ENCODE data around the gene LLCFC1. TPM values are rescaled to one million over a fixed set of nuclear protein-coding genes. Genes with fewer than 3 reads are reported as not detected.

The LLCFC1 gene
- total and polyA plus RNA-seq, 2 experiments from 2014 or later: not detected

DNA sequence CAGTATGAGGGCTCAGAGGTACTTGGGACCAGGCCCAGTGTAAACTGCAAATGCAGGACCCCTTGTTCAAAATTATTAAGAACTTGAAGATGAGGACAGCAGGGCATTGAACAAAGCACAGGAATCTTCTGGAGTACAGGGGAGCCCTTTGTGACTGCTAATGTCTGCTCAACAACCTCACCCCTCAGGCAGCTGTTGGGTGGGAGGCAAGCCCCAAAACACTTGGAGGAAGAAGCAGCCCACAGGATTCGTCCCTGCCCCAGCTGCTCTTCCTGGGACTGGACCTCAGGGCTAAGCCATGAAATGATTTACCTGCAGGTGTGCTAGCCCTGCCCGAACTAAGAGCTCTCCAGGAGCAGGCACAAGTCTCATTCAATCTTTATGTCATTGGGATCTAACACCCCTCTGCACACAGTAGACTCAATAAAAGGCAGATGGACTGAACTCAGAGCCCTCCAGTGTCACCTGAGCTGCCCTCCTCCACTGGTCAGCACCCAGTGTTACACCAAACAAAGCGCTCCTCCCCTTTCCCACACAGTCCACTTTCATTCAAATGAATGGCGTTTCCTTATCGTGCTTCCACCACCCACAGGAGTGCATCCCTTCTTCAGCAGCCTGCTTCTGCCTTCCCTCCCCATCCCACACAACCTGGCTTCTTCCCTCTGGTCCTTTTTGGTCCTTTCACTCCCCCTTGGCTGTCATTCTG, 6.7 kb upstream of the LLCFC1 start:
- Histone ChIP-seq H2AFZ (peak overlapping the region; percentile 43; the same call in 1 of the 2 replicates), H3K4me2 (no peak overlapping the region), H3K36me3 (ENCODE audit: insufficient read depth) (no peaks in the 10 kb centered on the region), H4K20me1 (replicated peaks; ENCODE audit: insufficient read depth) (no peaks in the 10 kb centered on the region), H3K4me3 (no peak overlapping the region), H3K27me3 (ENCODE audit: insufficient read depth) (no peaks in the 10 kb centered on the region), H3K4me1 (ENCODE audit: insufficient read depth) (no peaks in the 10 kb centered on the region), H3K79me2 (replicated peaks; ENCODE audit: insufficient read depth) (no peaks in the 10 kb centered on the region), H3K27ac (ENCODE audit: low read depth) (no peak overlapping the region), H3K9me2 (ENCODE audit: insufficient read depth) (no peaks in the 10 kb centered on the region), H3F3A (replicated peaks; ENCODE audit: low read depth) (no peaks in the 10 kb centered on the region)
- DNase-seq (ENCODE audit: low spot score): no peak
- TF ChIP-seq, protein P1, sequence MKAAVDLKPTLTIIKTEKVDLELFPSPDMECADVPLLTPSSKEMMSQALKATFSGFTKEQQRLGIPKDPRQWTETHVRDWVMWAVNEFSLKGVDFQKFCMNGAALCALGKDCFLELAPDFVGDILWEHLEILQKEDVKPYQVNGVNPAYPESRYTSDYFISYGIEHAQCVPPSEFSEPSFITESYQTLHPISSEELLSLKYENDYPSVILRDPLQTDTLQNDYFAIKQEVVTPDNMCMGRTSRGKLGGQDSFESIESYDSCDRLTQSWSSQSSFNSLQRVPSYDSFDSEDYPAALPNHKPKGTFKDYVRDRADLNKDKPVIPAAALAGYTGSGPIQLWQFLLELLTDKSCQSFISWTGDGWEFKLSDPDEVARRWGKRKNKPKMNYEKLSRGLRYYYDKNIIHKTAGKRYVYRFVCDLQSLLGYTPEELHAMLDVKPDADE (IDR thresholded peaks at IDR 0.05): no peak
- TF ChIP-seq CREB1 (CRISPR knock-in tag; IDR thresholded peaks at IDR 0.05; ENCODE audit: low read depth) (no peak), STAT1 (IDR thresholded peaks at IDR 0.05; ENCODE audit: unreplicated experiment) (no peak), ZNF331 (CRISPR knock-in tag; IDR thresholded peaks at IDR 0.05; ENCODE audit: low read depth) (no peak), ZNF114 (CRISPR knock-in tag; IDR thresholded peaks at IDR 0.05) (no peak), POLR2AphosphoS5 (IDR thresholded peaks at IDR 0.05; ENCODE audit: low read depth) (no peak), EZH2 (IDR thresholded peaks at IDR 0.05; ENCODE audit: low read depth, unreplicated experiment) (no peak), NANOG (IDR thresholded peaks at IDR 0.05; ENCODE audit: borderline replicate concordance) (no peak), EZH2phosphoT487 (IDR thresholded peaks at IDR 0.05; ENCODE audit: unreplicated experiment) (no peak), JUNB (IDR thresholded peaks at IDR 0.05; ENCODE audit: unreplicated experiment) (no peak)
- TF ChIP-seq, protein P2, sequence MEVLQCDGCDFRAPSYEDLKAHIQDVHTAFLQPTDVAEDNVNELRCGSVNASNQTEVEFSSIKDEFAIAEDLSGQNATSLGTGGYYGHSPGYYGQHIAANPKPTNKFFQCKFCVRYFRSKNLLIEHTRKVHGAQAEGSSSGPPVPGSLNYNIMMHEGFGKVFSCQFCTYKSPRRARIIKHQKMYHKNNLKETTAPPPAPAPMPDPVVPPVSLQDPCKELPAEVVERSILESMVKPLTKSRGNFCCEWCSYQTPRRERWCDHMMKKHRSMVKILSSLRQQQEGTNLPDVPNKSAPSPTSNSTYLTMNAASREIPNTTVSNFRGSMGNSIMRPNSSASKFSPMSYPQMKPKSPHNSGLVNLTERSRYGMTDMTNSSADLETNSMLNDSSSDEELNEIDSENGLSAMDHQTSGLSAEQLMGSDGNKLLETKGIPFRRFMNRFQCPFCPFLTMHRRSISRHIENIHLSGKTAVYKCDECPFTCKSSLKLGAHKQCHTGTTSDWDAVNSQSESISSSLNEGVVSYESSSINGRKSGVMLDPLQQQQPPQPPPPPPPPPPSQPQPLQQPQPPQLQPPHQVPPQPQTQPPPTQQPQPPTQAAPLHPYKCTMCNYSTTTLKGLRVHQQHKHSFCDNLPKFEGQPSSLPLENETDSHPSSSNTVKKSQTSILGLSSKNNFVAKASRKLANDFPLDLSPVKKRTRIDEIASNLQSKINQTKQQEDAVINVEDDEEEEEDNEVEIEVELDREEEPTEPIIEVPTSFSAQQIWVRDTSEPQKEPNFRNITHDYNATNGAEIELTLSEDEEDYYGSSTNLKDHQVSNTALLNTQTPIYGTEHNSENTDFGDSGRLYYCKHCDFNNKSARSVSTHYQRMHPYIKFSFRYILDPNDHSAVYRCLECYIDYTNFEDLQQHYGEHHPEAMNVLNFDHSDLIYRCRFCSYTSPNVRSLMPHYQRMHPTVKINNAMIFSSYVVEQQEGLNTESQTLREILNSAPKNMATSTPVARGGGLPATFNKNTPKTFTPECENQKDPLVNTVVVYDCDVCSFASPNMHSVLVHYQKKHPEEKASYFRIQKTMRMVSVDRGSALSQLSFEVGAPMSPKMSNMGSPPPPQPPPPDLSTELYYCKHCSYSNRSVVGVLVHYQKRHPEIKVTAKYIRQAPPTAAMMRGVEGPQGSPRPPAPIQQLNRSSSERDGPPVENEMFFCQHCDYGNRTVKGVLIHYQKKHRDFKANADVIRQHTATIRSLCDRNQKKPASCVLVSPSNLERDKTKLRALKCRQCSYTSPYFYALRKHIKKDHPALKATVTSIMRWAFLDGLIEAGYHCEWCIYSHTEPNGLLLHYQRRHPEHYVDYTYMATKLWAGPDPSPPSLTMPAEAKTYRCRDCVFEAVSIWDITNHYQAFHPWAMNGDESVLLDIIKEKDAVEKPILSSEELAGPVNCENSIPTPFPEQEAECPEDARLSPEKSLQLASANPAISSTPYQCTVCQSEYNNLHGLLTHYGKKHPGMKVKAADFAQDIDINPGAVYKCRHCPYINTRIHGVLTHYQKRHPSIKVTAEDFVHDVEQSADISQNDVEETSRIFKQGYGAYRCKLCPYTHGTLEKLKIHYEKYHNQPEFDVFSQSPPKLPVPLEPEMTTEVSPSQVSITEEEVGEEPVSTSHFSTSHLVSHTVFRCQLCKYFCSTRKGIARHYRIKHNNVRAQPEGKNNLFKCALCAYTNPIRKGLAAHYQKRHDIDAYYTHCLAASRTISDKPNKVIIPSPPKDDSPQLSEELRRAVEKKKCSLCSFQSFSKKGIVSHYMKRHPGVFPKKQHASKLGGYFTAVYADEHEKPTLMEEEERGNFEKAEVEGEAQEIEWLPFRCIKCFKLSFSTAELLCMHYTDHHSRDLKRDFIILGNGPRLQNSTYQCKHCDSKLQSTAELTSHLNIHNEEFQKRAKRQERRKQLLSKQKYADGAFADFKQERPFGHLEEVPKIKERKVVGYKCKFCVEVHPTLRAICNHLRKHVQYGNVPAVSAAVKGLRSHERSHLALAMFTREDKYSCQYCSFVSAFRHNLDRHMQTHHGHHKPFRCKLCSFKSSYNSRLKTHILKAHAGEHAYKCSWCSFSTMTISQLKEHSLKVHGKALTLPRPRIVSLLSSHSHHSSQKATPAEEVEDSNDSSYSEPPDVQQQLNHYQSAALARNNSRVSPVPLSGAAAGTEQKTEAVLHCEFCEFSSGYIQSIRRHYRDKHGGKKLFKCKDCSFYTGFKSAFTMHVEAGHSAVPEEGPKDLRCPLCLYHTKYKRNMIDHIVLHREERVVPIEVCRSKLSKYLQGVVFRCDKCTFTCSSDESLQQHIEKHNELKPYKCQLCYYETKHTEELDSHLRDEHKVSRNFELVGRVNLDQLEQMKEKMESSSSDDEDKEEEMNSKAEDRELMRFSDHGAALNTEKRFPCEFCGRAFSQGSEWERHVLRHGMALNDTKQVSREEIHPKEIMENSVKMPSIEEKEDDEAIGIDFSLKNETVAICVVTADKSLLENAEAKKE (CRISPR knock-in tag; IDR thresholded peaks at IDR 0.05): no peak
- TF ChIP-seq, protein P3, sequence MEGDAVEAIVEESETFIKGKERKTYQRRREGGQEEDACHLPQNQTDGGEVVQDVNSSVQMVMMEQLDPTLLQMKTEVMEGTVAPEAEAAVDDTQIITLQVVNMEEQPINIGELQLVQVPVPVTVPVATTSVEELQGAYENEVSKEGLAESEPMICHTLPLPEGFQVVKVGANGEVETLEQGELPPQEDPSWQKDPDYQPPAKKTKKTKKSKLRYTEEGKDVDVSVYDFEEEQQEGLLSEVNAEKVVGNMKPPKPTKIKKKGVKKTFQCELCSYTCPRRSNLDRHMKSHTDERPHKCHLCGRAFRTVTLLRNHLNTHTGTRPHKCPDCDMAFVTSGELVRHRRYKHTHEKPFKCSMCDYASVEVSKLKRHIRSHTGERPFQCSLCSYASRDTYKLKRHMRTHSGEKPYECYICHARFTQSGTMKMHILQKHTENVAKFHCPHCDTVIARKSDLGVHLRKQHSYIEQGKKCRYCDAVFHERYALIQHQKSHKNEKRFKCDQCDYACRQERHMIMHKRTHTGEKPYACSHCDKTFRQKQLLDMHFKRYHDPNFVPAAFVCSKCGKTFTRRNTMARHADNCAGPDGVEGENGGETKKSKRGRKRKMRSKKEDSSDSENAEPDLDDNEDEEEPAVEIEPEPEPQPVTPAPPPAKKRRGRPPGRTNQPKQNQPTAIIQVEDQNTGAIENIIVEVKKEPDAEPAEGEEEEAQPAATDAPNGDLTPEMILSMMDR (conservative IDR thresholded peaks at IDR 0.05; ENCODE audit: low read depth in 2 of 2): no peak
- TF ChIP-seq, protein P4, sequence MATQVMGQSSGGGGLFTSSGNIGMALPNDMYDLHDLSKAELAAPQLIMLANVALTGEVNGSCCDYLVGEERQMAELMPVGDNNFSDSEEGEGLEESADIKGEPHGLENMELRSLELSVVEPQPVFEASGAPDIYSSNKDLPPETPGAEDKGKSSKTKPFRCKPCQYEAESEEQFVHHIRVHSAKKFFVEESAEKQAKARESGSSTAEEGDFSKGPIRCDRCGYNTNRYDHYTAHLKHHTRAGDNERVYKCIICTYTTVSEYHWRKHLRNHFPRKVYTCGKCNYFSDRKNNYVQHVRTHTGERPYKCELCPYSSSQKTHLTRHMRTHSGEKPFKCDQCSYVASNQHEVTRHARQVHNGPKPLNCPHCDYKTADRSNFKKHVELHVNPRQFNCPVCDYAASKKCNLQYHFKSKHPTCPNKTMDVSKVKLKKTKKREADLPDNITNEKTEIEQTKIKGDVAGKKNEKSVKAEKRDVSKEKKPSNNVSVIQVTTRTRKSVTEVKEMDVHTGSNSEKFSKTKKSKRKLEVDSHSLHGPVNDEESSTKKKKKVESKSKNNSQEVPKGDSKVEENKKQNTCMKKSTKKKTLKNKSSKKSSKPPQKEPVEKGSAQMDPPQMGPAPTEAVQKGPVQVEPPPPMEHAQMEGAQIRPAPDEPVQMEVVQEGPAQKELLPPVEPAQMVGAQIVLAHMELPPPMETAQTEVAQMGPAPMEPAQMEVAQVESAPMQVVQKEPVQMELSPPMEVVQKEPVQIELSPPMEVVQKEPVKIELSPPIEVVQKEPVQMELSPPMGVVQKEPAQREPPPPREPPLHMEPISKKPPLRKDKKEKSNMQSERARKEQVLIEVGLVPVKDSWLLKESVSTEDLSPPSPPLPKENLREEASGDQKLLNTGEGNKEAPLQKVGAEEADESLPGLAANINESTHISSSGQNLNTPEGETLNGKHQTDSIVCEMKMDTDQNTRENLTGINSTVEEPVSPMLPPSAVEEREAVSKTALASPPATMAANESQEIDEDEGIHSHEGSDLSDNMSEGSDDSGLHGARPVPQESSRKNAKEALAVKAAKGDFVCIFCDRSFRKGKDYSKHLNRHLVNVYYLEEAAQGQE (IDR thresholded peaks at IDR 0.05; ENCODE audit: unreplicated experiment): no peak
- H3K36me3 Mint-ChIP-seq (ENCODE audit: low read depth): no peaks in the 10 kb centered on the region; the same call in 1 of the 3 replicates
- peak; percentile 75 for ATAC-seq
- no peak overlapping the region for H3K27ac Mint-ChIP-seq
- H3K27me3 Mint-ChIP-seq (ENCODE audit: insufficient read depth, low read depth, poor library complexity): peaks cover 13% of the 10 kb centered on the region
- H3K9me3 Mint-ChIP-seq: no peaks in the 10 kb centered on the region
- no peak overlapping the region for H3K4me3 Mint-ChIP-seq
- H3K4me1 Mint-ChIP-seq: peaks cover 9% of the 10 kb centered on the region

Measured in GM23338 (cell line).